Activated CD4-positive, alpha-beta T cell treated with anti-CD3 and anti-CD28 coated beads for 36 hours (primary cell): ENCODE measurements around the gene TALDO1. TPM values are rescaled to one million over a fixed set of nuclear protein-coding genes. Genes with fewer than 3 reads are reported as not detected.

Experiments used
- ATAC-seq: fragments of 200-7000 bp; cut with Tn5 transposase; one replicate; pipeline ENCODE4 v1.10.0; 2021; ENCODE audit warnings: mild to moderate bottlenecking, moderate library complexity
- CTCF ChIA-PET: fragments of 350-600 bp; sonication (Branson Sonifier 250); formaldehyde crosslinking; loops from one replicate; lab custom pipeline; 2021; ENCODE audit warnings: antibody characterized with exemption; lab: Charles Lee
- POLR2A ChIA-PET: fragments of 350-600 bp; sonication (Branson Sonifier 250); formaldehyde crosslinking; loops from one replicate; lab custom pipeline; 2021; ENCODE audit warnings: antibody characterized with exemption, inconsistent platforms; lab: Charles Lee
- DNase-seq: peaks from one replicate; pipeline ENCODE4 v3.0.0-alpha.2; 2020
- H3K27ac Mint-ChIP-seq: one replicate; pipeline ENCODE4 v1.8.0; 2021; ENCODE audit warnings: mixed read lengths
- H3K27me3 Mint-ChIP-seq: one replicate; pipeline ENCODE4 v1.8.0; 2021; ENCODE audit warnings: mixed read lengths
- H3K36me3 Mint-ChIP-seq: one replicate; pipeline ENCODE4 v1.8.0; 2021; ENCODE audit warnings: low read depth, mixed read lengths
- H3K4me1 Mint-ChIP-seq: one replicate; pipeline ENCODE4 v1.8.0; 2021; ENCODE audit warnings: mixed read lengths
- H3K4me3 Mint-ChIP-seq: one replicate; pipeline ENCODE4 v1.8.0; 2021; ENCODE audit warnings: mild to moderate bottlenecking, moderate library complexity, mixed read lengths
- H3K9me3 Mint-ChIP-seq: one replicate; pipeline ENCODE4 v1.8.0; 2021; ENCODE audit warnings: low read depth, mixed read lengths
- intact Hi-C, 2 experiments: fragments of 100-400 bp; cut with DNase I in 1 of 2; cut with micrococcal nuclease in 1 of 2; formaldehyde crosslinking; loops; one replicate each; pipeline versions ENCODE4 v1.14.2 to v1.15.1; 2022 to 2024; cut with DNase I, micrococcal nuclease
- total RNA-seq, 2 experiments: library from RNA; stranded (reverse); gene quantifications; one replicate each; pipeline ENCODE4 v1.2.3, GENCODE V29; 2021

TALDO1 gene
- total RNA-seq, 2 experiments from 2014 or later, result 239 to 246 TPM

- CTCF ChIA-PET, result interaction anchor here (0.7 to 1.4 kb wide), 3 partner anchors 51 to 185 kb away, joined by 3 read pairs; no protein-coding TSS in a partner anchor
- peak; percentile 87 for DNase-seq
- Mint-ChIP-seq H3K36me3 (peaks cover 13% of the 10 kb centered on the region), H3K27me3 (no peaks in the 10 kb centered on the region), H3K4me3 (peak overlapping the region; percentile 79), H3K27ac (peak overlapping the region; percentile 67), H3K4me1 (peaks cover 13% of the 10 kb centered on the region), H3K9me3 (no peaks in the 10 kb centered on the region)
- POLR2A ChIA-PET, result interaction anchor here (1.1 to 2.1 kb wide), 3 partner anchors 12 to 22 kb away, joined by 3 to 10 read pairs (median 4); partner anchors contain the start of genes PNPLA2 and RPLP2
- intact Hi-C loops, result loop anchor here (1.0 to 10.0 kb wide), 12 partner anchors 8 to 528 kb away; partner anchors contain the start of genes PHRF1 (in 2 of the 2), RPLP2 (in 2 of the 2), DEAF1 (in 1 of the 2) and GATD1 (in 1 of the 2)
- peak; percentile 45 for ATAC-seq
Observed at GRCh38 chr11:797296-798092, 50.2 kb downstream of the TALDO1 start.

DNA sequence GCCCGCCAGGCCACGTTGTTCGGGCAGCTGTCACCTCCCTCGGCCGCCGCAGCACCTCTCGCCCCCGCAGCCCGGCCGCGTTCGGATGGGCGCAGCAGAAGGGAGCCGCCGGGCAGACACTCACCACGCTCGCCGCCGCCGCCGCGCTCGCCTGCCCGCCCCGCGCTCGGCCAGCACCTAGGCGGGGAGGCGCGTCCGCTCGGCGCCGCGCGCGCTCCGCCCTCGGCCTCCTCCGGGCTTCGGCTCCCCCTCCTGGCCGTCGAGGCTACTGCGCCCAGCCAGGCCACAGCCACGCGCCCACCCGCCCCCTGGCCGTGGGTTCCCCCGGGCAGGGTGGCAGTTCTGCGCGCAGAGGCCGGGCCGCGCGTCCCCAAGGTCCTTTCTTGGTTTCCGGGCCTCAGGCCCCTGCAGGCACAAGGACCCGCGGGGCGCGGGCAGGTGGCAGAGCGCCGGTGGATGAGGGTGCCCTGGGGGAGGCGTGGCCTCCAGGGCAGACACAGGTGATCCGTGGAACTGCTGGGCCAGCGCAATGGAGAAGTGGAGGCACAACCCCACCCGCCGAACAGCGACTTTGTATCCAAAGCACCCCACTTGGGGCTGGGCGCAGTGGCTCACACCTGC, 50.9 kb downstream of the TALDO1 start, which contains the start of gene SLC25A22:
Gene SLC25A22 (minus strand): TSS at position 189 of the 621 bp plus-strand sequence. CDS start 3,275 bp downstream, outside the sequence.
- CTCF ChIA-PET, result interaction anchor here (0.8 kb wide), 1 partner anchor 95 kb away, joined by 3 read pairs; no protein-coding TSS in a partner anchor
- Mint-ChIP-seq H3K27ac (peak within 1 kb of the TSS; percentile 67), H3K9me3 (no peaks in the 10 kb centered on the region), H3K4me3 (peak within 1 kb of the TSS; percentile 79), H3K4me1 (peaks cover 13% of the 10 kb centered on the region), H3K27me3 (no peaks in the 10 kb centered on the region), H3K36me3 (peaks cover 15% of the 10 kb centered on the region)
- intact Hi-C loops, result loop anchor here (1.0 to 10.0 kb wide), 8 partner anchors 11 to 486 kb away; partner anchors contain the start of genes PHRF1 (in 2 of the 2), DEAF1 (in 1 of the 2), HRAS (in 1 of the 2) and IFITM1 (in 1 of the 2)
- peak; percentile 63 for ATAC-seq
- POLR2A ChIA-PET, result no interaction called here
- peak; percentile 92 for DNase-seq

- Mint-ChIP-seq H3K27ac (no peak overlapping the region), H3K36me3 (peaks cover 6% of the 10 kb centered on the region), H3K9me3 (no peaks in the 10 kb centered on the region), H3K4me1 (peaks cover 13% of the 10 kb centered on the region), H3K27me3 (no peaks in the 10 kb centered on the region), H3K4me3 (no peak overlapping the region)
- ATAC-seq (no peak), DNase-seq (no peak)
- intact Hi-C loops, result loop anchor here (5.0 to 10.0 kb wide), 2 partner anchors 225 to 487 kb away; partner anchors contain the start of genes IFITM1 (in 1 of the 2) and PHRF1 (in 1 of the 2)
- ChIA-PET POLR2A (no interaction called here), CTCF (no interaction called here)
Observed at GRCh38 chr11:799641-800316, 52.5 kb downstream of the TALDO1 start.

GRCh38 chr11:800473-800872, 53.2 kb downstream of the TALDO1 start:
- Mint-ChIP-seq H3K36me3 (peaks cover 6% of the 10 kb centered on the region), H3K4me1 (peaks cover 10% of the 10 kb centered on the region), H3K4me3 (no peak overlapping the region), H3K27ac (no peak overlapping the region), H3K9me3 (no peaks in the 10 kb centered on the region), H3K27me3 (no peaks in the 10 kb centered on the region)
- intact Hi-C loops, result no loop called here
- DNase-seq (no peak), ATAC-seq (no peak)
- ChIA-PET CTCF (no interaction called here), POLR2A (no interaction called here)

GRCh38 chr11:801097-801780, 54.0 kb downstream of the TALDO1 start:
- ATAC-seq (no peak), DNase-seq (no peak)
- H3K4me3 Mint-ChIP-seq, result no peak overlapping the region
- CTCF ChIA-PET, result no interaction called here
- peaks cover 9% of the 10 kb centered on the region for H3K4me1 Mint-ChIP-seq
- H3K27me3 Mint-ChIP-seq, result no peaks in the 10 kb centered on the region
- POLR2A ChIA-PET, result no interaction called here
- H3K9me3 Mint-ChIP-seq, result no peaks in the 10 kb centered on the region
- intact Hi-C loops, result no loop called here
- no peak overlapping the region for H3K27ac Mint-ChIP-seq
- peaks cover 6% of the 10 kb centered on the region for H3K36me3 Mint-ChIP-seq

DNA sequence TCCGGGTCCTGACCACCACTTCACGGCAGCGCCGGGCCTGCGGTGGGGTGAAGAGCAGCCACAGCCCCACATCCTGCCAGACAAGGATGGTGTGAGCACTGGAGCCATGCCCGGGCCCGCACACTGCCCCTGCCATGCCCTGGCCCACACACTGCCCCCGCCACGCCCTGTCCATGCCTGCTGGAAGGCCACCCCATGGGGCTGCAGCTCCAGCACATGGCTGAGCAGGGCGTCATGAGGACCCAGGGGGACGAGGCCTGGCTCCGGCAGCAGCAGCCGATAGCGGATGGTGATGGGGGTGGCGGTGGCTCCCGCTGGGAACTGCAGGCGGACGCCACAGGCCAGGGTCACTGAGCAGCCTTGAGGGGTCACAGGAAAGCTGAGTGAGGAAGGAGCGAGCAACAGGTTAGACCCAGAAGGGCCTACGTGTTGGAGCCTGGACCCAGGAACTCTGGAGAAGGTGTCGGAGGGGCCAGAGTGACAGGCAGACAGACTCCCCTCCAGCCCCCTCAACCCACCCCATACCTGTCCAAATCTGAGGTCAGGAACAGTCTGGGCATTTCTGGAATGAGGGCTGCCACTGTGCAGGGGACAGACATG, 54.9 kb downstream of the TALDO1 start:
- Mint-ChIP-seq H3K4me3 (no peak overlapping the region), H3K27ac (no peak overlapping the region), H3K9me3 (no peaks in the 10 kb centered on the region), H3K27me3 (no peaks in the 10 kb centered on the region), H3K4me1 (peaks cover 6% of the 10 kb centered on the region), H3K36me3 (peaks cover 6% of the 10 kb centered on the region)
- DNase-seq (no peak), ATAC-seq (no peak)
- ChIA-PET POLR2A (no interaction called here), CTCF (no interaction called here)
- intact Hi-C loops, result no loop called here

GRCh38 chr11:802693-803466, 55.6 kb downstream of the TALDO1 start:
- CTCF ChIA-PET, result interaction anchor here (1.1 kb wide), 1 partner anchor 247 kb away, joined by 3 read pairs; no protein-coding TSS in a partner anchor
- Mint-ChIP-seq H3K4me3 (peak overlapping the region; percentile 26), H3K4me1 (peaks cover 8% of the 10 kb centered on the region), H3K27ac (no peak overlapping the region), H3K27me3 (no peaks in the 10 kb centered on the region), H3K36me3 (peaks cover 7% of the 10 kb centered on the region), H3K9me3 (no peaks in the 10 kb centered on the region)
- ATAC-seq (no peak), DNase-seq (no peak)
- intact Hi-C loops, result no loop called here
- POLR2A ChIA-PET, result no interaction called here

- intact Hi-C loops, result no loop called here
- H3K9me3 Mint-ChIP-seq, result no peaks in the 10 kb centered on the region
- CTCF ChIA-PET, result interaction anchor here (1.1 kb wide), 1 partner anchor 248 kb away, joined by 3 read pairs; no protein-coding TSS in a partner anchor
- ATAC-seq, result no peak
- H3K27me3 Mint-ChIP-seq, result no peaks in the 10 kb centered on the region
- no peak for DNase-seq
- H3K36me3 Mint-ChIP-seq, result peaks cover 8% of the 10 kb centered on the region
- POLR2A ChIA-PET, result no interaction called here
- no peak overlapping the region for H3K27ac Mint-ChIP-seq
- H3K4me1 Mint-ChIP-seq, result peaks cover 13% of the 10 kb centered on the region
- peak overlapping the region; percentile 76 for H3K4me3 Mint-ChIP-seq
Observed at GRCh38 chr11:803467-803742, 56.1 kb downstream of the TALDO1 start.

DNA sequence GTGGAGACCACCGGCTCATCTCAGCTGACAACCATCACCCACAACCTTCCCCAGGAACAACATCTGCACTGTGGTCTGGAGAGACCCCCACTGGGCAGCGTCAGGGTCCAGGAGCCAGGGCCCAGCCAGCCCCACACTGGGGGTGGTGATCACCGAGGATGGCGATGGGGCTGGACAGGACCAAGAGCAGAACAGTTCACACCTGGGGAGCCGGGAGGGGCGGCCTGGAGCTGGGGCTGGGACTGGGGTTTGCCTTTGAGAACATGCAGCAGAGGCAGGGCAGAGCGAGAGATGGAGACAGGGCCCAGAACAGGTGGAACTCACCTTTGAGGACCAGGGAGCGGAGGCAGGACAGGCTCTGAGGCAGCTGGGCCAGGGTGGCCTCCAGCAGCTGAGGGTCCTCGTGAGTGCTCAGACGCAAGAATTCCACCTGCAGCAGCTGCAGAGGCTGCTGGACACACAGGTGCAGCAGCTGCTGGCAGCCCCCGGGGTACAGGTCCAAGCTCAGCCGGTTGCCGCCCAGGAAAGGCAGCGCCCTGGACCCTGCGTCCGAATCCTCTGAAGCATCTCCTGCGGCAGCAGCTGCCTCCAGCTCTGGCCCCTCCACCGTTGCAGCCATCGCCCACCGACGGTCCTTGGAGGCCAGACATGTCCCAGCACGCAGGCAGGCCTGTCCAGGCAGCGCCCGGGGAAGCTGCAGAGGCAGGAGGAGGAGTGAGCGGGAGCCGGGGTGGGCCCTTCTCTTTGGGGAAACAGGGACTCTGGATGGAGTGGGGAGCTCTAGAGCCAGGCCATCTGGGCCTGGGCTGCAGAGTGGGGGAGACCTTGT, 56.7 kb downstream of the TALDO1 start:
- H3K27me3 Mint-ChIP-seq, result no peaks in the 10 kb centered on the region
- no peak for DNase-seq
- intact Hi-C loops, result no loop called here

More for the DNA sequence above, 56.7 kb downstream of the TALDO1 start:
- POLR2A ChIA-PET, result interaction anchor here (0.6 kb wide), 1 partner anchor 44 kb away, joined by 3 read pairs; no protein-coding TSS in a partner anchor
- Mint-ChIP-seq H3K27ac (peak overlapping the region; percentile 51), H3K4me3 (peak overlapping the region; percentile 76), H3K36me3 (peaks cover 8% of the 10 kb centered on the region), H3K9me3 (no peaks in the 10 kb centered on the region), H3K4me1 (peaks cover 15% of the 10 kb centered on the region)
- CTCF ChIA-PET, result interaction anchor here (1.1 kb wide), 1 partner anchor 249 kb away, joined by 3 read pairs; no protein-coding TSS in a partner anchor
- ATAC-seq, result no peak
